Measurements from ENCODE around the gene ANKRD26. TPM values are rescaled to one million over a fixed set of nuclear protein-coding genes. Genes with fewer than 3 reads are reported as not detected.

The ANKRD26 gene
- total RNA-seq, 4 donors from 2014 or later, result 5.9 to 46.0 (median 21.8) TPM

- DNase-seq, result no peak
- in situ Hi-C loops (cut with MboI; ENCODE audit: low pct_ligation_motif_present in 1 of 4, low pct_unique_long_range_greater_than_20kb in 1 of 4, low sequenced_read_pairs in 3 of 4), result no loop called here
- H3K4me3 ChIP-seq, result no peak overlapping the region
- TF ChIP-seq EP300 (IDR thresholded peaks at IDR 0.05; ENCODE audit: low read depth) (no peak), CTCF (IDR thresholded peaks at IDR 0.05) (no peak), POLR2A (IDR thresholded peaks at IDR 0.05) (no peak), POLR2AphosphoS5 (IDR thresholded peaks at IDR 0.05) (no peak)
- H3K9me3 ChIP-seq, result no peaks in the 10 kb centered on the region
- no peaks in the 10 kb centered on the region for H3K27me3 ChIP-seq
- H3K36me3 ChIP-seq, result no peaks in the 10 kb centered on the region
- H3K27ac ChIP-seq, result no peak overlapping the region
- no peaks in the 10 kb centered on the region for H3K4me1 ChIP-seq
- intact Hi-C loops (cut with DNase I; ENCODE audit: low total_unique reads), result no loop called here
- WGBS, 2 donors (ENCODE audit: low coverage in 1 of 2), result 69 to 78% methylated on average over 2 to 3 of the region's 3 CpGs
These were observed 137.5 kb downstream of the ANKRD26 start for GRCh38 chr10:26962835-26963234.

GRCh38 chr10:26960308-26960707 is 140.0 kb downstream of the ANKRD26 start:
- Histone ChIP-seq H3K27ac (no peak overlapping the region), H3K4me1 (no peaks in the 10 kb centered on the region), H3K9me3 (no peaks in the 10 kb centered on the region), H3K27me3 (no peaks in the 10 kb centered on the region), H3K36me3 (no peaks in the 10 kb centered on the region), H3K4me3 (no peak overlapping the region)
- no peak for DNase-seq
- in situ Hi-C loops (cut with MboI; ENCODE audit: low pct_ligation_motif_present in 1 of 4, low pct_unique_long_range_greater_than_20kb in 1 of 4, low sequenced_read_pairs in 3 of 4) (no loop called here), intact Hi-C loops (cut with DNase I; ENCODE audit: low total_unique reads) (no loop called here)
- WGBS, 2 donors (ENCODE audit: low coverage in 1 of 2), result 88 to 89% methylated on average over 1 to 7 of the region's 7 CpGs
- TF ChIP-seq EP300 (IDR thresholded peaks at IDR 0.05; ENCODE audit: low read depth), result no peak
- no peak for TF ChIP-seq POLR2A (IDR thresholded peaks at IDR 0.05)
- no peak for TF ChIP-seq POLR2AphosphoS5 (IDR thresholded peaks at IDR 0.05)
- TF ChIP-seq CTCF (IDR thresholded peaks at IDR 0.05), result no peak

GRCh38 chr10:26959841-26960240 is 140.5 kb downstream of the ANKRD26 start:
- TF ChIP-seq EP300 (IDR thresholded peaks at IDR 0.05; ENCODE audit: low read depth), result no peak
- no peak for TF ChIP-seq POLR2A (IDR thresholded peaks at IDR 0.05)
- TF ChIP-seq POLR2AphosphoS5 (IDR thresholded peaks at IDR 0.05), result no peak
- no peaks in the 10 kb centered on the region for H3K36me3 ChIP-seq
- WGBS, 2 donors (ENCODE audit: low coverage in 1 of 2), result 80 to 86% methylated on average over 4 to 6 of the region's 6 CpGs
- H3K4me3 ChIP-seq, result no peak overlapping the region
- no peaks in the 10 kb centered on the region for H3K9me3 ChIP-seq
- intact Hi-C loops (cut with DNase I; ENCODE audit: low total_unique reads) (no loop called here), in situ Hi-C loops (cut with MboI; ENCODE audit: low pct_ligation_motif_present in 1 of 4, low pct_unique_long_range_greater_than_20kb in 1 of 4, low sequenced_read_pairs in 3 of 4) (no loop called here)
- no peaks in the 10 kb centered on the region for H3K27me3 ChIP-seq
- no peak overlapping the region for H3K27ac ChIP-seq
- no peak for DNase-seq
- no peaks in the 10 kb centered on the region for H3K4me1 ChIP-seq

Small RNA genes lying within 50 kb of the gene (small RNA-seq; reads per million reads assigned to genes)
- gene RNU6-490P, result 0 reads per million in 4 donors

Other genes with a start within 250 kb of the ANKRD26 start
- gene ABI1, start 239.5 kb downstream of the ANKRD26 start, total RNA-seq, result 10 to 100 TPM; 29.9 to 54.5 (median 47.8) TPM
- 10 to 100 TPM; 19.5 to 66.6 (median 48.0) TPM for gene YME1L1, start 53.9 kb upstream of the ANKRD26 start, total RNA-seq
- gene MASTL, start 54.9 kb upstream of the ANKRD26 start, total RNA-seq, result 1 to 10 TPM; 1.6 to 7.6 (median 6.0) TPM
- gene ACBD5, start 140.3 kb upstream of the ANKRD26 start, total RNA-seq, result 10 to 100 TPM in 3 of 4 donors, 1 to 10 TPM in 1; 8.2 to 42.6 (median 32.8) TPM